HepG2 (cell line): ENCODE measurements around the gene CACNB4. TPM values are rescaled to one million over a fixed set of nuclear protein-coding genes. Genes with fewer than 3 reads are reported as not detected.

Experiments
- ATAC-seq: fragments of 200-7000 bp; cut with Tn5 transposase; 3 replicates; pipeline ENCODE4 v1.9.1; 2020; ENCODE audit warnings: mild to moderate bottlenecking, moderate library complexity
- BruUV-seq: library from RNA; stranded (reverse); fragments of 400-500 nt; replicated peaks from 2 replicates; lab custom pipeline; 2021; lab: Mats Ljungman, UMichigan
- CTCF ChIA-PET: fragments of 300-600 bp; formaldehyde crosslinking; extraction: SDS; loops from one replicate; lab custom pipeline; 2021; ENCODE audit warnings: low total read pairs, inconsistent platforms, low intra/inter-chr PET ratio; lab: Yijun Ruan, JAX
- POLR2A ChIA-PET: fragments of 350-600 bp; sonication (Branson Sonifier 250); formaldehyde crosslinking; loops from one replicate; lab custom pipeline; 2020; ENCODE audit warnings: antibody characterized with exemption, inconsistent platforms; lab: Yijun Ruan, JAX
- DNase-seq: peaks from one replicate; pipeline ENCODE4 v3.0.0-alpha.2; 2015; ENCODE audit warnings: low spot score
- FAIRE-seq: peaks from 3 replicates; lab custom pipeline; 2011; peaks lifted over from hg19 to GRCh38; lab: Jason Lieb, UNC
- H2AFZ ChIP-seq: one replicate; pipeline ENCODE4 v1.6.1; 2011; ENCODE audit warnings: low read length, inconsistent platforms
- H3K27ac ChIP-seq: fragments of 300-600 bp; 3 replicates; pipeline ENCODE4 v1.8.0; 2011; ENCODE audit warnings: mixed run types, mild to moderate bottlenecking, mixed read lengths, low read length, inconsistent platforms; ENCODE audit not compliant: insufficient read depth; ENCODE audit errors: extremely low read length
- H3K27me3 ChIP-seq, 2 experiments: fragments of 200-600 bp in 1 of 2; 2 replicates in 1 of 2; 3 replicates in 1 of 2; pipeline versions ENCODE4 v1.6.0 to v1.8.0; 2011; ENCODE audit warnings: low read length in 2 of 2, mild to moderate bottlenecking in 2 of 2, moderate library complexity in 2 of 2, inconsistent platforms in 1 of 2; ENCODE audit not compliant: insufficient read depth in 2 of 2, control insufficient read depth in 1 of 2
- H3K36me3 ChIP-seq, 2 experiments: fragments of 200-600 bp in 1 of 2; replicated peaks in 1 of 2; 2 replicates in 1 of 2; 3 replicates in 1 of 2; pipeline versions ENCODE4 v1.5.1 to v1.8.0; 2011; ENCODE audit warnings: low read length in 2 of 2, inconsistent platforms in 1 of 2; ENCODE audit not compliant: insufficient read depth in 2 of 2, control insufficient read depth in 1 of 2
- H3K4me1 ChIP-seq: 2 replicates; pipeline ENCODE4 v1.5.1; 2012; ENCODE audit warnings: low read length, inconsistent platforms; ENCODE audit not compliant: insufficient read depth
- H3K4me2 ChIP-seq: 2 replicates; pipeline ENCODE4 v1.6.0; 2011; ENCODE audit warnings: low read depth, low read length, inconsistent platforms
- H3K4me3 ChIP-seq, 3 experiments: fragments of 200-600 bp in 1 of 3; sonication (generic), shearing (Covaris generic) in 1 of 3; replicated peaks in 1 of 3; 2 replicates each; pipeline ENCODE4 v1.5.1; 2011 to 2016; ENCODE audit warnings: low read length in 3 of 3, inconsistent platforms in 2 of 3, low read depth in 2 of 3, mild to moderate bottlenecking in 2 of 3, control low read depth in 1 of 3, mixed read lengths in 1 of 3; ENCODE audit not compliant: insufficient read depth in 1 of 3
- H3K79me2 ChIP-seq: one replicate; pipeline ENCODE4 v1.6.1; 2011; ENCODE audit warnings: low read length, inconsistent platforms; ENCODE audit not compliant: insufficient read depth
- H3K9ac ChIP-seq: 2 replicates; pipeline ENCODE4 v1.6.0; 2011; ENCODE audit warnings: mild to moderate bottlenecking, low read depth, low read length, inconsistent platforms; ENCODE audit not compliant: insufficient read depth
- H3K9me3 ChIP-seq: 2 replicates; pipeline ENCODE4 v1.5.1; 2012; ENCODE audit warnings: mild to moderate bottlenecking, low read length
- H4K20me1 ChIP-seq: 2 replicates; pipeline ENCODE4 v1.6.0; 2011; ENCODE audit warnings: inconsistent platforms, mild to moderate bottlenecking, low read length, moderate library complexity; ENCODE audit not compliant: insufficient read depth
- ARID2 ChIP-seq: sonication (generic); formaldehyde crosslinking; IDR thresholded peaks from 2 replicates; pipeline ENCODE4 v1.8.1; 2022; ENCODE audit warnings: mild to moderate bottlenecking, missing genetic modification reagents, borderline replicate concordance
- CEBPZ ChIP-seq: IDR thresholded peaks from 2 replicates; pipeline ENCODE4 v1.6.1; 2012; ENCODE audit warnings: low read length, improper control_type of control experiment
- DR1 ChIP-seq: sonication (generic); formaldehyde crosslinking; IDR thresholded peaks from 2 replicates; pipeline ENCODE4 v1.8.0; 2021; ENCODE audit warnings: mild to moderate bottlenecking, missing genetic modification reagents, inconsistent platforms
- GZF1 ChIP-seq: sonication (generic); formaldehyde crosslinking; IDR thresholded peaks from 2 replicates; pipeline ENCODE4 v1.5.1; 2020; ENCODE audit warnings: mild to moderate bottlenecking, missing genetic modification reagents
- KMT2B ChIP-seq: IDR thresholded peaks from 2 replicates; pipeline ENCODE4 v1.6.1; 2016; ENCODE audit warnings: missing genetic modification reagents, missing compliant biosample characterization
- MBNL3 ChIP-seq: fragments of 250-450 bp; sonication (Bioruptor Pico); conservative IDR thresholded peaks from 2 replicates; pipeline ENCODE4 v1.8.0; 2022; ENCODE audit warnings: mild to moderate bottlenecking, inconsistent platforms
- MIXL1 ChIP-seq: IDR thresholded peaks from 2 replicates; pipeline ENCODE4 v1.6.1; 2016
- NONO ChIP-seq, 2 experiments: fragments of 450-650 bp in 1 of 2; sonication (generic) in 1 of 2; formaldehyde crosslinking in 1 of 2; IDR thresholded peaks in 1 of 2; conservative IDR thresholded peaks in 1 of 2; 2 replicates each; pipeline versions ENCODE4 v1.6.1 to v1.8.0; 2017 to 2022; ENCODE audit warnings: mild to moderate bottlenecking in 1 of 2, missing genetic modification reagents in 1 of 2, moderate library complexity in 1 of 2
- POLR2G ChIP-seq: fragments of 200-400 bp; formaldehyde crosslinking; IDR thresholded peaks from 2 replicates; pipeline ENCODE4 v1.6.1; 2018; ENCODE audit warnings: mild to moderate bottlenecking, low read depth, low read length, moderate library complexity
- ZNF121 ChIP-seq: sonication (generic); formaldehyde crosslinking; IDR thresholded peaks from 2 replicates; pipeline ENCODE4 v1.5.0; 2020; ENCODE audit warnings: mild to moderate bottlenecking, missing genetic modification reagents
- ZNF136 ChIP-seq: sonication (generic); formaldehyde crosslinking; IDR thresholded peaks from 2 replicates; pipeline ENCODE4 v1.8.1; 2022; ENCODE audit warnings: low read depth, mild to moderate bottlenecking, moderate library complexity, missing genetic modification reagents
- ZNF232 ChIP-seq: sonication (generic); formaldehyde crosslinking; IDR thresholded peaks from 2 replicates; pipeline ENCODE4 v1.4.0; 2020; ENCODE audit warnings: missing genetic modification reagents, borderline replicate concordance
- ZNF414 ChIP-seq: sonication (generic); formaldehyde crosslinking; IDR thresholded peaks from 2 replicates; pipeline ENCODE4 v1.5.0; 2020; ENCODE audit warnings: missing genetic modification reagents
- ZNF431 ChIP-seq: sonication (generic); formaldehyde crosslinking; IDR thresholded peaks from 2 replicates; pipeline ENCODE4 v1.9.0; 2022; ENCODE audit warnings: missing genetic modification reagents, low read depth, mild to moderate bottlenecking, borderline replicate concordance
- WGBS: methylation state at CpG from one replicate; pipeline ENCODE4 v1.1.6; 2017; ENCODE audit warnings: low lambda C conversion rate; 5-methylcytosine and 5-hydroxymethylcytosine counted together
- in situ Hi-C: cut with HindIII; loops from 2 replicates; pipeline ENCODE4 v1.10.0; 2017; ENCODE audit warnings: low pct_unique_long_range_greater_than_20kb; ENCODE audit not compliant: extremely low pct_ligation_motif_present
- intact Hi-C: fragments of 100-400 bp; cut with micrococcal nuclease; formaldehyde crosslinking; loops from one replicate; pipeline ENCODE4 v1.10.0; 2022; ENCODE audit not compliant: unreplicated experiment
- polyA plus RNA-seq, 8 experiments: library from polyadenylated mRNA; depleted of rRNA in 3 of 8; stranded (reverse) in 7 of 8; unstranded in 1 of 8; fragments of >200 nt; fragmentation: Illumina TruSeq in 4 of 8; extraction: Trizol in 4 of 8; gene quantifications; 2 replicates each; pipeline versions ENCODE4 v1.2.1 to v1.2.3, GENCODE V29; 2011 to 2016; ENCODE audit warnings: low read depth in 4 of 8, missing spikeins in 1 of 8, mixed read lengths in 1 of 8; ENCODE audit not compliant: insufficient read depth in 1 of 8
- total RNA-seq, 5 experiments: library from RNA; depleted of rRNA; stranded (reverse); fragments of >200 nt; fragmentation: Illumina TruSeq; extraction: Trizol; gene quantifications; 2 replicates each; pipeline ENCODE4 v1.2.3, GENCODE V29; 2016; ENCODE audit warnings: low read depth in 1 of 5
- TF ChIP-seq, protein P1 (sequence below): IDR thresholded peaks from 2 replicates; pipeline ENCODE4 v1.6.1; 2012; ENCODE audit warnings: inconsistent platforms
- TF ChIP-seq, protein P2 (sequence below): sonication (generic); formaldehyde crosslinking; IDR thresholded peaks from 2 replicates; pipeline ENCODE4 v1.5.0; 2020; ENCODE audit warnings: mild to moderate bottlenecking, missing genetic modification reagents
- TF ChIP-seq, protein P3 (sequence below): sonication (generic); formaldehyde crosslinking; IDR thresholded peaks from 2 replicates; pipeline ENCODE4 v1.8.1; 2022; ENCODE audit warnings: low read depth, mild to moderate bottlenecking, missing genetic modification reagents

Gene CACNB4
- total and polyA plus RNA-seq, 2 of the 13 experiments (the other 11 are each of a cell fraction or from before 2014, with no cell fraction given) = 5.1 to 14.3 TPM

- POLR2A ChIA-PET = no interaction called here
- H3K4me1 ChIP-seq = peaks cover 22% of the 10 kb centered on the region
- TF ChIP-seq NONO (IDR thresholded peaks at IDR 0.05) = no peak
- no peak for TF ChIP-seq NONO (CRISPR knock-in tag; conservative IDR thresholded peaks at IDR 0.05)
- TF ChIP-seq MBNL3 = no peak
- no peak for TF ChIP-seq DR1 (CRISPR knock-in tag)
- TF ChIP-seq, protein P1, sequence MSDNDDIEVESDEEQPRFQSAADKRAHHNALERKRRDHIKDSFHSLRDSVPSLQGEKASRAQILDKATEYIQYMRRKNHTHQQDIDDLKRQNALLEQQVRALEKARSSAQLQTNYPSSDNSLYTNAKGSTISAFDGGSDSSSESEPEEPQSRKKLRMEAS = no peak
- TF ChIP-seq, protein P2, sequence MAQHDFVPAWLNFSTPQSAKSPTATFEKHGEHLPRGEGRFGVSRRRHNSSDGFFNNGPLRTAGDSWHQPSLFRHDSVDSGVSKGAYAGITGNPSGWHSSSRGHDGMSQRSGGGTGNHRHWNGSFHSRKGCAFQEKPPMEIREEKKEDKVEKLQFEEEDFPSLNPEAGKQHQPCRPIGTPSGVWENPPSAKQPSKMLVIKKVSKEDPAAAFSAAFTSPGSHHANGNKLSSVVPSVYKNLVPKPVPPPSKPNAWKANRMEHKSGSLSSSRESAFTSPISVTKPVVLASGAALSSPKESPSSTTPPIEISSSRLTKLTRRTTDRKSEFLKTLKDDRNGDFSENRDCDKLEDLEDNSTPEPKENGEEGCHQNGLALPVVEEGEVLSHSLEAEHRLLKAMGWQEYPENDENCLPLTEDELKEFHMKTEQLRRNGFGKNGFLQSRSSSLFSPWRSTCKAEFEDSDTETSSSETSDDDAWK (CRISPR knock-in tag) = no peak
- TF ChIP-seq CEBPZ = no peak
- no peak for TF ChIP-seq ZNF414
- no peak for TF ChIP-seq ZNF232 (CRISPR knock-in tag)
- TF ChIP-seq ZNF136 (CRISPR knock-in tag) = no peak
- TF ChIP-seq ARID2 (CRISPR knock-in tag) = no peak
- TF ChIP-seq POLR2G = no peak
- TF ChIP-seq GZF1 (CRISPR knock-in tag) = no peak
- no peak for TF ChIP-seq KMT2B (CRISPR knock-in tag)
- TF ChIP-seq ZNF431 (CRISPR knock-in tag) = no peak
- TF ChIP-seq, protein P3, sequence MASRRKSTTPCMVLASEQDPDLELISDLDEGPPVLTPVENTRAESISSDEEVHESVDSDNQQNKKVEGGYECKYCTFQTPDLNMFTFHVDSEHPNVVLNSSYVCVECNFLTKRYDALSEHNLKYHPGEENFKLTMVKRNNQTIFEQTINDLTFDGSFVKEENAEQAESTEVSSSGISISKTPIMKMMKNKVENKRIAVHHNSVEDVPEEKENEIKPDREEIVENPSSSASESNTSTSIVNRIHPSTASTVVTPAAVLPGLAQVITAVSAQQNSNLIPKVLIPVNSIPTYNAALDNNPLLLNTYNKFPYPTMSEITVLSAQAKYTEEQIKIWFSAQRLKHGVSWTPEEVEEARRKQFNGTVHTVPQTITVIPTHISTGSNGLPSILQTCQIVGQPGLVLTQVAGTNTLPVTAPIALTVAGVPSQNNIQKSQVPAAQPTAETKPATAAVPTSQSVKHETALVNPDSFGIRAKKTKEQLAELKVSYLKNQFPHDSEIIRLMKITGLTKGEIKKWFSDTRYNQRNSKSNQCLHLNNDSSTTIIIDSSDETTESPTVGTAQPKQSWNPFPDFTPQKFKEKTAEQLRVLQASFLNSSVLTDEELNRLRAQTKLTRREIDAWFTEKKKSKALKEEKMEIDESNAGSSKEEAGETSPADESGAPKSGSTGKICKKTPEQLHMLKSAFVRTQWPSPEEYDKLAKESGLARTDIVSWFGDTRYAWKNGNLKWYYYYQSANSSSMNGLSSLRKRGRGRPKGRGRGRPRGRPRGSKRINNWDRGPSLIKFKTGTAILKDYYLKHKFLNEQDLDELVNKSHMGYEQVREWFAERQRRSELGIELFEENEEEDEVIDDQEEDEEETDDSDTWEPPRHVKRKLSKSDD (CRISPR knock-in tag) = no peak
- TF ChIP-seq MIXL1 = no peak
- no peak for TF ChIP-seq ZNF121
- TF ChIP-seq, all 625 proteins: peak for 0
- FAIRE-seq (no peak), ATAC-seq (no peak), DNase-seq (no peak)
- H4K20me1 ChIP-seq = no peaks in the 10 kb centered on the region
- WGBS = 68% methylated on average over 3 of the region's 3 CpGs
- H3K4me3 ChIP-seq = no peak overlapping the region
- no TSS peak for BruUV-seq
- H3K4me2 ChIP-seq = no peak overlapping the region
- H3K27ac ChIP-seq = no peak overlapping the region
- in situ Hi-C loops (no loop called here), intact Hi-C loops (no loop called here)
- H3K9ac ChIP-seq = no peak overlapping the region
- H3K36me3 ChIP-seq = no peaks in the 10 kb centered on the region
- peaks cover 17 to 52% of the 10 kb centered on the region in 2 experiments; a peak in 4 of 5 replicates for H3K27me3 ChIP-seq
- no peak overlapping the region for H2AFZ ChIP-seq
- H3K9me3 ChIP-seq = no peaks in the 10 kb centered on the region
- CTCF ChIA-PET = no interaction called here
- no peaks in the 10 kb centered on the region for H3K79me2 ChIP-seq
These were observed 4.4 kb upstream of the CACNB4 start for GRCh38 chr2:152103271-152103670.
